ENCODE measurements around the gene PKLR. TPM values are rescaled to one million over a fixed set of nuclear protein-coding genes. Genes with fewer than 3 reads are reported as not detected.

Gene PKLR
- total and polyA plus RNA-seq, 2 donors (not counting 1 experiment from before 2014, with no cell fraction given): not detected

- peak overlapping the region; percentile 83 for H3K4me3 Mint-ChIP-seq
- TF ChIP-seq EZH2 (IDR thresholded peaks at IDR 0.05; ENCODE audit: borderline replicate concordance, insufficient read depth, low read depth, low read length, poor library complexity, severe bottlenecking) (no peak), CTCF (IDR thresholded peaks at IDR 0.05) (no peak)
- Histone ChIP-seq H3K9me3 (ENCODE audit: control extremely low read depth in 1 of 3, control insufficient read depth in 2 of 3, insufficient read depth in 1 of 3, low read length in 2 of 3) (peaks cover 0 to 2% (median 0%) of the 10 kb centered on the region in 3 donors), H3K4me2 (replicated peaks; ENCODE audit: low read depth, low read length, poor library complexity, severe bottlenecking) (peak overlapping the region; percentile 99), H3K9ac (ENCODE audit: low read length) (peak overlapping the region; percentile 98), H3K27me3 (replicated peaks in 1 of 4; ENCODE audit: control extremely low read depth in 1 of 4, control insufficient read depth in 3 of 4, insufficient read depth in 4 of 4, low read length in 3 of 4) (no peaks in the 10 kb centered on the region), H3K79me2 (ENCODE audit: control insufficient read depth, insufficient read depth, low read length) (peaks cover 4% of the 10 kb centered on the region), H3K27ac (ENCODE audit: low read length in 2 of 2) (no peak overlapping the region), H3K36me3 (replicated peaks in 1 of 2; ENCODE audit: control extremely low read depth in 1 of 2, control insufficient read depth in 1 of 2, extremely low read depth in 1 of 2, insufficient read depth in 2 of 2, low read length in 1 of 2) (peaks cover 0 to 3% of the 10 kb centered on the region in 2 experiments), H3K4me1 (ENCODE audit: control insufficient read depth in 2 of 2, insufficient read depth in 2 of 2, low read length in 2 of 2) (peaks cover 17 to 35% of the 10 kb centered on the region in 2 donors), H4K20me1 (ENCODE audit: control insufficient read depth, insufficient read depth, low read length, poor library complexity, severe bottlenecking) (no peaks in the 10 kb centered on the region), H3K4me3 (ENCODE audit: control extremely low read depth in 1 of 5, extremely low read depth in 1 of 5, insufficient read depth in 1 of 5, low read depth in 2 of 5, low read length in 4 of 5) (peak overlapping the region in 2 of 5 experiments; percentile 84 to 97), H2AFZ (ENCODE audit: insufficient read depth, low read depth, low read length, poor library complexity, severe bottlenecking) (no peak overlapping the region)
- H3K27ac Mint-ChIP-seq: peak overlapping the region; percentile 53
- WGBS (ENCODE audit: insufficient coverage): 85% methylated on average over 25 of the region's 27 CpGs
- no peaks in the 10 kb centered on the region for H3K9me3 Mint-ChIP-seq (ENCODE audit: insufficient read depth)
- ATAC-seq (ENCODE audit: low read depth) (no peak), DNase-seq (peak; percentile 28)
- ChIA-PET CTCF (interaction anchor here (0.7 to 6.5 kb wide), 13 partner anchors 10 to 145 kb away, joined by 3 to 128 read pairs (median 5); partner anchors contain the start of genes CLK2, FDPS, MTX1 and PKLR), POLR2A (interaction anchor here (0.6 to 1.6 kb wide), 2 partner anchors 49 to 63 kb away, joined by 3 to 6 read pairs; partner anchors contain the start of gene CLK2)
- peaks cover 36% of the 10 kb centered on the region for H3K4me1 Mint-ChIP-seq
- intact Hi-C loops (cut with micrococcal nuclease): loop anchor here (2.0 to 10.0 kb wide), 3 partner anchors 241 to 1183 kb away; partner anchors contain the start of genes ASH1L and MEF2D
- no peaks in the 10 kb centered on the region for H3K27me3 Mint-ChIP-seq
Observed at GRCh38 chr1:155321639-155322503, 20.6 kb upstream of the PKLR start.

Data from B cell (primary cell).